Fibroblast of villous mesenchyme (primary cell): ENCODE measurements around the gene AJM1. TPM values are rescaled to one million over a fixed set of nuclear protein-coding genes. Genes with fewer than 3 reads are reported as not detected.
"Not testable (repeated sequence)": the region's sequence is repeated elsewhere in the genome, so short reads cannot be mapped to it uniquely, and the experiment has no call there.

ENCODE experiments used
- DNase-seq: peaks from one replicate; pipeline ENCODE4 v3.0.0-alpha.2; 2010; ENCODE audit warnings: low read depth
- H3K4me3 ChIP-seq: 2 replicates; pipeline ENCODE4 v1.5.1; 2011; ENCODE audit warnings: low read depth, mild to moderate bottlenecking, low read length
- CTCF ChIP-seq: IDR thresholded peaks from 2 replicates; pipeline ENCODE4 v1.5.1; 2012; ENCODE audit warnings: low read depth, mild to moderate bottlenecking, low read length; ENCODE audit not compliant: insufficient read depth
- total RNA-seq: library from RNA; depleted of rRNA; stranded (reverse); fragments of >200 nt; gene quantifications from 2 replicates; pipeline ENCODE4 v1.2.3, GENCODE V29; 2012

Gene AJM1
- 0.86 and 1.3 TPM in 2 replicates for total RNA-seq

GRCh38 chr9:136842380-136842948 is at the start of gene AJM1:
TSS of gene AJM1 (plus strand) at chr9:136842478. CDS start at chr9:136844415, 1,937 bp downstream.
- peak; percentile 88 for TF ChIP-seq CTCF
- peak; percentile 73 for DNase-seq

GRCh38 chr9:136793086-136793946 is 49.0 kb upstream of the AJM1 start:
- TF ChIP-seq CTCF: no peak
- H3K4me3 ChIP-seq: no peak overlapping the region
- DNase-seq: no peak

More at GRCh38 chr9:136842380-136842948, at the start of gene AJM1:
- H3K4me3 ChIP-seq: peak within 1 kb of the TSS; percentile 64

GRCh38 chr9:136794281-136794999 is 47.8 kb upstream of the AJM1 start:
- no peak overlapping the region for H3K4me3 ChIP-seq
- no peak for TF ChIP-seq CTCF
- DNase-seq: no peak

- no peak for TF ChIP-seq CTCF
Observed at GRCh38 chr9:136795000-136795348, 47.3 kb upstream of the AJM1 start.

GRCh38 chr9:136796238-136796774 is 46.0 kb upstream of the AJM1 start, which contains the start of gene CCDC183:
TSS of gene CCDC183 (plus strand) at chr9:136796338. CDS start at chr9:136796398, 60 bp downstream.
- TF ChIP-seq CTCF: no peak
- DNase-seq: no peak
- H3K4me3 ChIP-seq: no peak within 1 kb of the TSS

More at GRCh38 chr9:136795000-136795348, 47.3 kb upstream of the AJM1 start:
- no peak overlapping the region for H3K4me3 ChIP-seq
- no peak for DNase-seq

- H3K4me3 ChIP-seq: not testable (repeated sequence)
- DNase-seq: peak; percentile 96
Observed at GRCh38 chr9:136796775-136797347, 45.4 kb upstream of the AJM1 start.

- no peak for TF ChIP-seq CTCF
- H3K4me3 ChIP-seq: no peak overlapping the region
- DNase-seq: no peak
Observed at GRCh38 chr9:136798708-136799078, 43.6 kb upstream of the AJM1 start.
